H1 (cell line): ENCODE data around the gene SPAST. TPM values are rescaled to one million over a fixed set of nuclear protein-coding genes. Genes with fewer than 3 reads are reported as not detected.

Experiments
- RNF2 ChIP-seq: fragments of 200-900, 300-1000 bp; sonication (generic); IDR thresholded peaks from 2 replicates; pipeline ENCODE4 v1.7.1; 2016; ENCODE audit warnings: borderline replicate concordance, low read depth, mild to moderate bottlenecking, antibody characterized with exemption, low read length; ENCODE audit not compliant: poor library complexity, severe bottlenecking; ENCODE audit errors: missing control alignments
- SP1 ChIP-seq: IDR thresholded peaks from 2 replicates; pipeline ENCODE4 v1.6.1; 2011; ENCODE audit warnings: low read depth, low read length
- SP2 ChIP-seq: IDR thresholded peaks from 2 replicates; pipeline ENCODE4 v1.6.1; 2012; ENCODE audit warnings: mild to moderate bottlenecking, low read length, inconsistent platforms
- SP4 ChIP-seq: IDR thresholded peaks from 2 replicates; pipeline ENCODE4 v1.6.1; 2012; ENCODE audit warnings: low read length, inconsistent platforms
- polyA plus RNA-seq, 7 experiments: library from polyadenylated mRNA; depleted of rRNA in 3 of 7; stranded (reverse) in 5 of 7; unstranded in 2 of 7; fragments of >200 nt in 5 of 7; fragments of 200-250 nt in 2 of 7; gene quantifications; 1 replicate in 5 of 7; 2 replicates in 1 of 7; 4 replicates in 1 of 7; pipeline versions ENCODE4 v1.2.1 to v1.2.3, GENCODE V29; 2011 to 2013; ENCODE audit warnings: missing spikeins in 2 of 7, mixed read lengths in 2 of 7
- total RNA-seq: library from RNA; stranded (reverse); fragmentation: NEBNext Ultra II Directional; extraction: Animal tissue kit (Norgen Biotek cat#: 25700); gene quantifications from 2 replicates; pipeline ENCODE4 v1.2.1, GENCODE V29; 2021
- TF ChIP-seq, protein P1 (sequence below): IDR thresholded peaks from 2 replicates; pipeline ENCODE4 v1.6.1; 2012; ENCODE audit warnings: low read length, inconsistent platforms

Gene SPAST
- total and polyA plus RNA-seq, 2 of the 8 experiments (the other 6 are each of a cell fraction or from before 2014, with no cell fraction given), result 4.4 to 36.0 TPM

DNA sequence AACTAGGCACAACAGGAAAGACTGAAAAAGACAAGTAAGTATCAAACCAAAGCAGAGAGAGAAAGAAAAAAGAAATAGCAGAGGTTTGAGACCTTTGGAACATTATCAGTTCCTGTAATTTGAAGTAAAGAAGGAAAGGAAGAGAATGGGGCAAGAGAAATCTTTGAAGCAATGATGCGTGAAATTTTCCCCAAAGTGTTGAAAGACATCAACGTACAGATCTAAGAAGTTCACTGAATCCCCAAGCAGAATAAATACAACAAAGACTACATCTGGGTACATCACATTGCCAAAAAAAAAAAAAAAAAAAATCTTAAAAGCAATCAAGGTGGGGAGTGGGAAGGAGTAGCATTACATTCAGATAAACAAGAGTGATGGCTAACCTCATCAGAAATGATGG is 96.3 kb downstream of the SPAST start (continued):
- TF ChIP-seq, protein P1, sequence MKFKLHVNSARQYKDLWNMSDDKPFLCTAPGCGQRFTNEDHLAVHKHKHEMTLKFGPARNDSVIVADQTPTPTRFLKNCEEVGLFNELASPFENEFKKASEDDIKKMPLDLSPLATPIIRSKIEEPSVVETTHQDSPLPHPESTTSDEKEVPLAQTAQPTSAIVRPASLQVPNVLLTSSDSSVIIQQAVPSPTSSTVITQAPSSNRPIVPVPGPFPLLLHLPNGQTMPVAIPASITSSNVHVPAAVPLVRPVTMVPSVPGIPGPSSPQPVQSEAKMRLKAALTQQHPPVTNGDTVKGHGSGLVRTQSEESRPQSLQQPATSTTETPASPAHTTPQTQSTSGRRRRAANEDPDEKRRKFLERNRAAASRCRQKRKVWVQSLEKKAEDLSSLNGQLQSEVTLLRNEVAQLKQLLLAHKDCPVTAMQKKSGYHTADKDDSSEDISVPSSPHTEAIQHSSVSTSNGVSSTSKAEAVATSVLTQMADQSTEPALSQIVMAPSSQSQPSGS, result no peak
- no peak for TF ChIP-seq SP2
- no peak for TF ChIP-seq SP4
- TF ChIP-seq RNF2, result no peak
- TF ChIP-seq SP1, result no peak
